ENCODE measurements around the gene EHMT1.

Gene EHMT1

DNA sequence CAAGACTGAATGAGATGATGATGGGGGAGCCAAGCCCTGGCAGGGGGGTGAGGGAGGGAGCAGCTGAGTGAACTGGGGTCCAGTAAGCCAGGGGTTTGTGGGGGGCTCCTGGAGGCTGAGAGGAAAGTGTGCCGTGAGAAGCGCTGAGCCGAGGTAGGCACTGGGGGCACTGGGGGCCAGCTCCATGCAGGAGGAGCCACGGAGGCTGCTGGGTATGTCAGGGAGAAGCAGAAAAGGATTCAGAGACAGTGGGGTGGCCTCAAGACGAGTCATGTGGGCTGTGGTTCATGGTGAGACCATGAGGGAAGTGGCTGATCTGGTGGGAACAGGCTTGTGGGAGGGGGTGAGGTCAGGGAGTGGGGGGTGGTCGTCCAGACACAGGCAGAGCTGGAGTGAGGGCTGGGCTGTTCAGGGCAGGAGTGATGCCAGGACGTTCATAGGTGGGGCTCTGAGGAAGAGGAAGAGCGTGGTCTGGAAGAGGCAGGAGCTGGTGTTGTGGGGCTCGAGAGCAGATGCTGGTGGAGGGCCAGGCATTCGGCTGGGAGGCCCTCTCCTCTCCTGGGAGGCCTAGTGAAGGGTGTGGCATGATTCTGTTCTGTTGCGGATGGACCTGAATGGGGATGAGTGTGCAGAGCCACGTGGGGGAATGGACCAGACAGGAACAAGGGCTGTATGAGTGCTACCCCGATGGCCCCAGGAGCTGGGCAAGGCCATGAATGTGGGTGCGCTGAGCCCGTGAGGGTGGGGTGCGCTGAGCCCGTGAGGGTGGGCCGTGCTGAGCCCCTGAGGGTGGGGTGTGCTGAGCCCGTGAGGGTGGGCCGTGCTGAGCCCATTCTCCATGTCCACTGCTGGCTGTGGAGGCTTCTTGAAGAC lies 166.1 kb downstream of the EHMT1 start:
- no peak for DNase-seq (ENCODE audit: low read depth in 2 of 2)

DNA sequence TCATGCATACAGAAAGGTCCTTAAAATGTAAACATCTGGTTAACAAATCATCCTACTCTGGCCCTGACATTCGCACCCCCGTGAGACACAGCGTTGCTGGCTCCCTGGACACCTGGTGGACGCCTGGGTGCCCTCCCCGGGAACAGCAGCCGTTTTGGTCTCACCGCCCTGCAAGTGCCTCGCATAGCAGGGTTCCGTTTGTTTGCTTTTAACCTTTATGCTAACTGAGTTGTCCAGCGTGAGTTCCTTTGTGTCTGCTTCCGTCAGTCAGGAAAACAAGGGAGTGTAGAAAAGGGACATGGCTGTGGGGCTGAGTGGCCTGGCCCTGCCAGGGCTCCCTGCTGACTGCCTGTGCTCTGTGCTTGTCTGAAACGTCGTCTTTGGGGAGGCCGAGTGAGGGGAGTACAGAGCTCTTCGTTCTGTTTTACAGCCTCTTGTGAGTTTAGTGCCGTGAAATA lies 166.9 kb downstream of the EHMT1 start:
- DNase-seq (ENCODE audit: low read depth in 2 of 2) = no peak

DNA sequence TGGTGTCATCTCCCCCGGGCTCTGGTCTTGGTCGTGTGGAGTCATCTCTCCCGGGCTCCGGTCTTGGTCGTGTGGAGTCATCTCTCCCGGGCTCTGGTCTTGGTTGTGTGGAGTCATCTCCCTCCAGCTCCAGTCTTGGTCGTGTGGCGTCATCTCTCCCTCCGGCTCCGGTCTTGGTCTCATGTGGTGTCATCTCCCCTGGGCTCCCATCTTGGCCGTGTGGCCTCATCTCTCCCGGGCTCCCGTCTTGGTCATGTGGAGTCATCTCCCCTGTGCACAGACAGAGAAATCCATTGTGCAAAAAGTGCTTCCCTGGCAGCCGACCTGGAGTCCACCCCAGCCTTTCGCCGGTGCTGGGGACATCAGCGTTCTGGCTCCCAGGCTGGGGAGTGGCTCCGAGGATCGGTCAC lies 167.7 kb downstream of the EHMT1 start:
- no peak for DNase-seq (ENCODE audit: low read depth in 2 of 2)

DNA sequence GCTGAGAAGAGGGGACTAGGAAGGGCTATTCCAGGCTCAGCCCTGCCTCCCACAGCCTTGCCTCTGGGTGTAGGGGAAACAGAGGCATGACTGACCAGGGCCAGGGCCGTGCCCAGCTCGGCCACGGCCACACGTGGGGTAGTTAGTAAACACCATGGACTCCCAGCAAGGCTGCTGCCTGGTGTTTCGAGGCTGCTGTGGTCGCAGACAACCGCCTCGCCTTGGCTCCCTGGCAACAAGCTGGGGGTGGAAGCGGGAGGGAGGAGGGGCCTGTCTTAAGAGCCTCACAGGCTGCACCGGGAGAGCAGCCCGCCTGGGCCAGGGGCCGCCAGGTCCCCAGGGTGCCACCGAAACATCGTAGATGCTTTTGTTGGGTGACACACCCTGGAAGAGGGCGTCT lies 168.6 kb downstream of the EHMT1 start:
- no peak for DNase-seq (ENCODE audit: low read depth in 2 of 2)

DNA sequence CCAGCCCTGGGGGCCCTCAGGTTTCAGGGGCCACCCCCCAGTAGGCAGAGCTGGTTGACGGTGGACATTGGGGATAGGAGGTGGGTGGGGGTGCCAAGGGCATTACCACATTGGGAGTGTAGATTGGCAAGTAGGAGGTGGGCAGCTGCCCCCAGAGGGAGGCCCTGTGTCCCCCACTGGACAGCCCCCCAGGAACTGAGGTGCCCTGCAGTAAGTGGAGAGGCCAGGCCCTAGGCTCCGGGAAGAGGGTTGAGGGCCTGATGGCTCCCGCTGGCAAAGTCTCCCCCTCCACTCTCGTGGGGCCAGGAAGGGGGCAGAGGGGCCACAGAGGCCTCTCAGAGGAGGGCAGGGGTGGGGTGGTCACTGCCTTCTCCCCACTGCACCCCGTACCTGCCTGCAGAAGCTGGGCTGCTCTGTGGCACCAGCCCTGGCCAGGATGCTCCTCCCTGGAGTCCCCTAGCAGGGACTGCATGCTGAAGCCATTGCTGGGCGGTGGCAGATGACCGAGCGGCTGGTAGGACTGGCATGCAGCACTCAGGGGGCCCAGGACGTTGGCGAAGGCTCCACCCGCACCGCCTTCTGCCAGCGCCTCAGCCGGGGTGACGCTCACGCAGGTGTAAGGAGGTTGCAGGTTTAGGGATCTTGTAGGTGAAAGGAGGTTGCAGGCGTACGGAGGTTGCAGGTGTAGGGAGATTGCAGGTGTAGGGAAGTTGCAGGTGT lies 169.1 kb downstream of the EHMT1 start:
- DNase-seq (ENCODE audit: low read depth in 2 of 2) = no peak

DNA sequence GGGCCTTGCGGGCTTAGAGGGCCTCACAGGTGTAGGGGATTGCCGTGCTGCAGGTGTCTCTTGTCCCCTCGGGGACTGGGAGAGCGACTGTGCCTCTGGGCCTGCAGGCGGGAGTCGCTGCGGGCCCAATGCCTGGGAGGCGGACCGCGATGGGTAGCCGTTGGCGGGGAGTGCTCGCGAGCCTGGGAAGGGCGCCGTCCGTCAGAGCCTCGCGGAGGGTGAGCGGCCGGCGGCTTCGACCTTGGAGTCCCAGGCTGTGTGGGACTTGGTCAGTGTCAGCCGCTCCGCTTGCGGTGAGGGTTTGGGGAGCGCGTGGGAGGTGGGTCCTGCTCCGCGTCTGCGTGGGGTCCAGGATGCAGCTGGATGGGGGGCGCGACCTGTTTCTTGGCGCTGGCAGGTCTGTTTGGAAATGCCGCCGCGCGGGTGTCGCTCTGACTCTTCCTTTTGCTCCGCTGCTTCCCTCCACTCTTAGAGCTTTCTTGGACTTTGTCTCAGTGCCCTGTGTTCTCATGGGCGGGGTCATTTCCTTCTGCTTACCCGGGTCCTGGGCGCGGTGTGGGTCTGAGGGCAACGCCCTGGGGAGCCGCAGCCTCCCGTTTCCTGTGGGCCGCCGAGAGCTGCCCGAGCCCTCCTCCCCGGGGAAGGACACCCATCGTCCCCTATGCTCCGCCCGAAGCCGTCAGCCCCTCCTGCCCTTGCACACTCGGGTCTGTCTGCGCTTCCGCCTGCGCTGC lies 169.9 kb downstream of the EHMT1 start:
- no peak for DNase-seq (ENCODE audit: low read depth in 2 of 2)

DNA sequence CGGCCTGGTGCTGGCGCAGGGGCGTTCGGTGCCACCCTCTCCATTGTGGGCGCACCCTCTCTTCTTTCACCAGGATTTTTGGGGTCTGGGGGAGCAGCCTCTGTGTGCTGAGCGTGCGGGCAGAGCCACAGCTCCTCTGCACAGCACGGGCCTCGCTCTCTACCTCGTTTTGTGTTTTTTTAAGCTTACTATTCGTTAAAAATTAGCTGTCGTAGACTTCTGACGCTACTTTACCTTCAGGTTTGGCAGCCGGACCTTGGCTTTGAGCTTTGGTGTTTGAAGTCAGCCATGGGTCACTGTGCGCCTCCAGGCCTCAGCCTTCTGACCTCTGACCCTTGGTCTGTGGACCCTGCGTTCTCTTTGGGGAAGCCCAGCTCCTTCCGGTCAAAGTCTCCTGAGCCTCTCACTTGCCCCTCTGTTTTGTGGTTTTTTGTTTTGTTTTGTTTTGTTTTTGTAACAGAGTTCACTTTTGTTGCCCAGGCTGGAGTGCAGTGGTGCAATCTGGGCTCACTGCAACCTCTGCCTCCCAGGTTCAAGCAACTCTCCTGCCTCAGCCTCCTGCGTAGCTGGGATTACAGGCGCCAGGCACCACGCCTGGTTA lies 170.6 kb downstream of the EHMT1 start:
- DNase-seq (ENCODE audit: low read depth in 2 of 2) = no peak

DNA sequence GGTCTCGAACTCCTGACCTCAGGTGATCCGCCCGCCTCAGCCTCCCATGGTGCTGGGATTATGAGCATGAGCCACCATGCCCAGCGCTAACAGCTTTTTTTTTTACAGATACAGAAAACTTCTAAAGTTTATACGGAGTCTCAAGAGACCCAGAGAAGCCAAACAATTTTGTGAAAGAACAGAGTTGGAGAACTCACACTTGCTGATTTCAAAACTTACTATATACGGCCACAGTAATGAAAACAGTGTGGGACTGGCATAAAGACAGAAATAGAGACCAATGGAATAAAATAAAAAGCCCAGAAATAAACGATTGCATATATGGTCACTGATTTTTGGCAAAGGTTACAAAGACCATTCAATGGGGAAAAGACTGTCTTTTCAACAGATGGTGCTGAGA lies 173.1 kb downstream of the EHMT1 start:
- DNase-seq (ENCODE audit: low read depth in 2 of 2) = no peak

DNA sequence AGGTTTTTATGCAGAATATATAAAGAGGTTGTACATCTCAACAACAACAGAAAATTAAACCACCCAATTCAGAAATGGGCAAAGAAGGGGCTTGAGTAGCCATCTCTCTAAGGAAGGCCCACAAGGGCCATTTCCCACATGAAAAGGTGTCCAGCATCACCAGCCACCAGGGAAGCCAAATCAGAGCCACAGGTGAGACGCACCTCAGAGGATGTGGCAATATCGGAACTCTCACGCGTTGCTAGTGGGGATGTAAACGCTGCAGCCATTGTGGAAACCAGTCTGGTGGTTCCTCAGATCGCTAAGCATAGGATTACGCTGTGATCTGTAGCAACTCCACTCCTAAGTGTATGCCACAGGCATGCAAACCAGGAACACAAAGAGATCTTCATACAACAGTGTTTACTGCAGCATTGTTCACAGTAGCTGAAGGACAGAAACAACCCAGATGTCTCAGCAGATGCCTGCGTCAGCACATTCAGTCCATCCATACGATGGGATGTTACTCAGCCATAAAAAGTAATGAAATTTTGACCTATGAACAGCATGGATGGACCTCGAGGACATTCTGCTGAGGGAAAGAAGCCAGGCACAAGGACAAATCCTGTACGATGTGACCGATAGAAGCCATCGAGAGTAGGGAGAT lies 174.5 kb downstream of the EHMT1 start:
- no peak for DNase-seq (ENCODE audit: low read depth in 2 of 2)

DNA sequence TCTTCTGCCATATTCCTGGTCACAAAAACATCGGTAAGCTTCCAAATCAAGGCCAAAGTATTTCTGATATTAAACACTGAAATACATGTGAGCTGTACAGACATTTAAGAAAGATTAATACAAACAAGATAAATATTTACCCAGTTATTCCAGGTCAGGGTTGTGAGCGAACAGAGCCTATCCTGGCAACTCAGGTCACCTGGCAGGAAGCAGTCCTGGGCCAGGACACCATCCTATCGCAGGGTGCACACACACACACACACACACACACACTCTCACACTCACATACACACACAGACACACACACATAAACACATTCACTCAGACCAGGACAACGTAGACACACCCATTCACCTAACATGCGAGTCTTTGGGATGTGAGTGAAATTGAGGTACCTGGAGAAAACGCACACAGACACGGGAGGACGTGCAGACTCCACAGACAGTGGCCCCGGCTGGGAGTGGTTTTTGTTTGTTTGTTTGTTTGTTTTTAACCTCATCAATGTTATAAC lies 176.4 kb downstream of the EHMT1 start:
- DNase-seq (ENCODE audit: low read depth in 2 of 2) = no peak

DNA sequence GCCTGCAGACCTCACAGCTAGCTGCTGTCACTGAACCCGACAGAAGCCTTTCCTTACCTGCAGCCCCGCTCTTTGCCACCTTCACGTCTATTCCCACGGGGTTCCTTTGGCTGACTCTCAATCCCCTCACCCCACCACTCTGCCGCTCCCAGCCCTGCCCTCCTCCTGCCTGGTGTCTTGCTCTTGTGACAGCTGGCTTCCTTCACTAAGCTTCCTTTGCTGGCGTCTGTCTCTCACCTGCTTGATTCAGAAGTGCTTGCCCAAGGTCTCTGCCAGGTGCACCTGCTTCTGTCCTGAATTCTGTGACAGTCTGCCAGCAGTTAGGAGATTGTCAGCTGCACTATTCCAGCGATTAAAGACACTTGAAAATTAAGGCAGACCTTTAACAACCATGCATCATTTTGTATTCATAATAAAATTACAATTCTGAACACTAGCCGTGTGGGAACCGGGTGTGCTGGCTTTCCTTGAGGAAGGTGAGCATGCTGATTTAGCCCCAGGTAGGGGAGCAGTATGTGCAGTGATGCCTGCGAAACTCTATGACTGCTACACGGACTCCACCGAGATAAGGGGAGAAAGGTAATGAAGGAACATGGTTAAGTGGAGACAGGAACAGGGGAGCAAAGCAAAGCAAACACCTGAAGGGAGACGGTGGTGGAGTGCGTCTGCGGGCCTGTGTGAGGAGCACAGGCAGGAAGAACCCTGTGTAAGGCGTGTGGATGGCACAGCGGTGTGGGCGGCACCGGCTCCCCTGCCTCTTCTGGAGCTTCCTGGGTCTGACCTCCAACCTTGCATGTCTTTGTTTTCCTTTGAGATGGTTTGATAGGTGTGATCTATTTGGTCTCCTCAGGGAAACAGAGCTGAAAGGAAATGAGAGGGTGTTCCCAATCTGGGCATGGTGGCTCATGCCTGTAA lies 178.7 kb downstream of the EHMT1 start:
- no peak for DNase-seq (ENCODE audit: low read depth in 2 of 2)

DNA sequence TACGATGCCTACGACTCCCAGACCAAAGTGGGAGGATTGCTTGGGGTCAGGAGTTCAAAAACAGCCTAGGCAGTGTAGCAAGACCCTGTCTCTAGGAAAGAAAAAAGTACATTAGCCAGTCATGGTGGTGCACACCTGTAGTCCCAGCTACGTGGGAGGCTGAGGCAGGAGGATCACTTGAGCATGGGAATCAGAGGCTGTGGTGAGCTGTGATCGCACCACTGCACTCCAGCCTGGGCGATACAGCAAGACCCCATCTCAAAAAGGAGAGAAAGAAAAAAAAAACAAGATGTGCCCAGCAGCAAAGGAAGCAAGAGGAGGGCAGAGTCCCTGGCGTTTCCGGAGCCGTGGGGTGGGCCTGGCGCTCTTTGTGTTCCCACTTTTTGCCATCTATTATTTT lies 179.3 kb downstream of the EHMT1 start:
- no peak for DNase-seq (ENCODE audit: low read depth in 2 of 2)

DNA sequence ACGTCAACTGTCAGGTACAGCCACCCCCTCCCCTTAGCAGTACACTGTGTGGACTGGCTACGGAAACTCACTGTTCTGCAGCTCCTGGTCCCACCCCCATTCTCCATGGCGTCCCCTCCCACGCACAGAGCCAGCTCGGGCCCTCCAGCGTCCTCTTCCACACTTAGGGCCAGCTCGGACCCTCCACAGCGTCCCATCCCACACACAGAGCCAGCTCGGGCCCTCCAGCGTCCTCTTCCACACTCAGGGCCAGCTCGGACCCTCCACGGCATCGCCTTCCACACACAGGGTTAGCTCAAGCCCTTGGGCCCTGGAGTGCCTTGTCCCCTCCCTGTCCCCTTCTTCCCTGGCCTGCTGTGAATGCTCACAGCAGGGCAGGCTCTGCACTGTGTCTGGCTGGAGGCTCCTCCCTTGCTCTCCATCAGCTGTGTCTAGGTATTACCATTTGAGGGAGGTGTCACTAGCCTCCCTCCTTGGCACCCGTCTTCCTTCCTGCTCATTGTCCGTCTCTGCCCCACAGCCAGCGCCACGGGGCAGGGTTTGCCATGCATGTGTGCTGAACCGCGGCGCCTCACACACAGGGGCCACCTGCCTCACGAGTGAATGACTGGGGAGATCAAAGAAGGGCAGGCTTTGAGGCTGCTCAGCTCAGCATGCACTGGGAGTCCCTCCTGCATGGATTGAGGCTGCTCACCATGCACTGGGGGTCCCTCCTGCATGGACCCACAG lies 180.3 kb downstream of the EHMT1 start:
- no peak for DNase-seq (ENCODE audit: low read depth in 2 of 2)

DNA sequence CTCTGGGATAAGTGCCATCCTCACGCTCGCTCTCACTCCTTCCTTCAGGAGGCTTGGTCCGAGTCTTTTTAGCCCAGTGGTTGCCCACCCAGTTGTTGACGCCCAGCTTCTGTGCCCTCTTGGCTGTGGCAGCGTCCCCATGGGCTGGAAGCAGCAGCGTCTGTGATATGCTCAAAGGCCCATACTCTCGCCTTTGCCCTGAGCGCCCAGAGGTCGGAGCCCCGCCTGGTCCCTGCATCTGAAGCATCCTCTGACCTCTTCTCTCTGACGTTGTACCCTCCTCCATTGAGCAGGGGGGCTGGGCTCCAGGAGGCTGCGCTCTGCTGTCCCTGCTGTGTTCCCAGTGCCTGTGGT lies 180.8 kb downstream of the EHMT1 start:
- DNase-seq (ENCODE audit: low read depth in 2 of 2) = no peak

DNA sequence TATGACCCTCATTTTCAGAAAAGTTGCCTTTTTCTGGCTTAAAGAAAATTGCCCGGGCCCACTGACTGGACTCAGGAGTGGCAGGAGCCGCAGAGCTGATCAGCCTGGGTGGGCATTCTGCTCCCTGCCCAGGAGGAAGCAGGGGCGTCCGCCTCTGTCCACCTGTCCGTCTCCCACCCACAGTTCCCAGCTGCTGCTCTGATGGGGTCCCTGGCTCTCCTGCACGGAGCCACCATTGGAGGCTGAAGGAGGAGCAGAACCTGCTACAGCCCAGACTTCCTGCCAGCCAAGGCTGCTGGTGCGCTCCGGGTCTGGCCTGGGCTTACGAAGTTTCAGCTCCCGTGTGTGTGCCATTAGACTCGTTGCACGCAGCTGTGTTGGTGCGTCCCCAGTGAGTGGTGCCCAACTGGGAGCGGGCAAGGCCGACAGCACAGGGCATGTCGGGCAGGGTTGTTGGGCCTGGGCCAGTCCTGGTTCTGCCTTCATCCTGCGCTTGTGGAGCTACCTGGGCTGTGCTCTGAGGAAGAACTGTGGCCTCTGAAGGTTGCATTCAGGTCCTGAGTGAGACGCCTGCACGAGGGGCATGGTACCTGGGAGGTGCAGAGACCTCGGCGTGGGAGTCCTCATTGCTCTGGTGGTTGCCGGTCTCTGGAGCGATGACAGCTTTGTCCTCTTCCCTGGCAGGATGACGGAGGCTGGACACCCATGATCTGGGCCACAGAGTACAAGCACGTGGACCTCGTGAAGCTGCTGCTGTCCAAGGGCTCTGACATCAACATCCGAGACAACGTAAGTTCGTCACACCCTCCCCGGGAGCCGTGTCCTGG lies 181.6 kb downstream of the EHMT1 start:
- no peak for DNase-seq (ENCODE audit: low read depth in 2 of 2)

DNA sequence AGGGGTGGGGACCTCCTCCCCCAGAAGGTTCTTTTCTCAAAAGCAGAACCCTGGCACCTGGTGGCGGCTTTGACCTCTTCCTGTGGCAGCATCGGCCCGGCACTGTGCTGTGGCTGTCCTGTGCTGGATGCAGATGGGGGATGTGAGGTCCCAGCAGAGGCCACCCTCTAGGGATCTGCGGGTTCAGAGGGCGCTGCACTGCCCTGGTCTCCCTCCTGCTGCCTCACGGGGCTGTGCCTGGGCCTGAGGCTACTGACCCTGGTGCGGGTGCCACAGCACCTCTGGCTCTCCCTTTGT lies 182.2 kb downstream of the EHMT1 start:
- no peak for DNase-seq (ENCODE audit: low read depth in 2 of 2)

DNA sequence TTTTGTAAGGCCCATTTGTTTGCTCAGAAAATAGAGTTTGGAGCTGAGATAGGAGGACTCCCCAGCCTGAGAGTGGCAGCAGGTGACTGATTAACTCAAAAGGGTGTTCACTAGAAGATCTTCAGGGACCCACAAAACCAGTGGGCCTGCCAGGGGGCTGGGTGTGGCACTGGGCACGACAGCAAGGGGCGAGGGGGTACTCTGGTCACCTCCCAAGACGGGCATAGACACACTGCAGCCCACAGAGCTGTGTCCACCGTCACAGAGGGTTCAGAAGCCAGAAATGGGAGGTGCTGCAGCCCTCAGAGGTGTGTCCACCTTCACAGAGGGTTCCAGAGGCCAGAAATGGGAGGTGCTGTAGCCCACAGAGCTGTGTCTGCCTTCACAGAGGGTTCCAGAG lies 183.2 kb downstream of the EHMT1 start:
- no peak for DNase-seq (ENCODE audit: low read depth in 2 of 2)

DNA sequence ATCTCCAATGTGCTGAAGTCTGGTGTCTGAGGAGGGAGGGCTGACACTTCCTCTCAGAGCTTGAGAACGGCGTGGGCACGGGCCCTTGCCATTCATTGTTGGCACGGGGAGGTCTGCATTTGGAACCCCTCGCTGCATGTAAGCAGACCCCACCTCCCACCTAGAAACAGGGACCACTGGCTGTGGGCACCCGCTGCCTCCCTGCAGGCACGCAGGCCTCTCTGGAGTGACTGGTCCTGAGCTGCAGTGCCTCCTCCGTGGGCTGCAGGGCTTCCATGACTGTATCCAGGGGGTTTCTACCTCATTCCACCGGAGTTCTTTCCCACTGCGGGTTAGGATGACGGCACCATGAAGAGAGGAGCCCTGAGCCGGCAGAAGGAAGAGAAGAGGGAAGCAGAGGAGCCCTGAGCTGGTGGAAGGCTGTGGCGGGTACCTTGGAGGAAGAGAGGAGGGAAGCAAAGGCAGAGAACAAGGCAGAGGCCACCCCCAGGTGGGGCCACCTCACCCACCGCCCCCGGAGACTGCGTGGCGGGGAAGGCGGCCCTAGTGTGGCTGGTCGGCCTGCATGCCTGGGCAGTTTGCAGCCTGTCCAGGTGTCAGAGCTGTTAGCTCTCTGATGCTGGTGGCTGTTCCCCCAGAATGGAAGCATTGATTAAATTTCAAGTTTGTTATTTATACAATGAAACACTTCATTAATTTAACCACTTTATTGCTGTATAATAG lies 183.9 kb downstream of the EHMT1 start:
- DNase-seq (ENCODE audit: low read depth in 2 of 2) = no peak

Measured in stimulated activated CD4-positive, alpha-beta T cell treated with anti-CD3 and anti-CD28 coated beads, Interleukin-1b, Interleukin-23, amount 100 ng/mL, for 4 hours (primary cell).